Natural killer cell (primary cell): Measurements from ENCODE around the gene SLC7A6OS. TPM values are rescaled to one million over a fixed set of nuclear protein-coding genes. Genes with fewer than 3 reads are reported as not detected.

Experiments
- ATAC-seq, 3 donors: fragments of 150-1000 bp in 2 of 3; fragments of 200-7000 bp in 1 of 3; cut with Tn5 transposase; 1 replicate in 1 of 3; 2 replicates in 2 of 3; pipeline ENCODE4 v1.10.0; 2021; ENCODE audit warnings: mild to moderate bottlenecking in 2 of 3, moderate library complexity in 2 of 3
- DNase-seq, 2 donors: peaks; one replicate each; pipeline versions ENCODE4 v3.0.0 to v3.0.0-alpha.2; 2013 to 2021; ENCODE audit warnings: mixed read lengths in 1 of 2
- H3K27ac ChIP-seq: one replicate; pipeline ENCODE4 v1.5.1; 2013; ENCODE audit warnings: mild to moderate bottlenecking, low read length
- H3K27me3 ChIP-seq: one replicate; pipeline ENCODE4 v1.6.1; 2013; ENCODE audit warnings: low read length; ENCODE audit not compliant: control insufficient read depth, insufficient read depth
- H3K36me3 ChIP-seq: one replicate; pipeline ENCODE4 v1.6.1; 2013; ENCODE audit warnings: low read length; ENCODE audit not compliant: control insufficient read depth, insufficient read depth
- H3K4me1 ChIP-seq: one replicate; pipeline ENCODE4 v1.6.1; 2013; ENCODE audit warnings: low read length; ENCODE audit not compliant: control insufficient read depth, insufficient read depth
- H3K4me3 ChIP-seq: one replicate; pipeline ENCODE4 v1.5.1; 2013; ENCODE audit warnings: low read length
- H3K9me3 ChIP-seq: one replicate; pipeline ENCODE4 v1.6.1; 2013; ENCODE audit warnings: low read length; ENCODE audit not compliant: control insufficient read depth, insufficient read depth
- H3K27ac Mint-ChIP-seq, 2 donors: one replicate each; pipeline ENCODE4 v1.8.0; 2022; ENCODE audit warnings: mild to moderate bottlenecking in 2 of 2, mixed read lengths in 2 of 2, moderate library complexity in 1 of 2
- H3K27me3 Mint-ChIP-seq, 2 donors: one replicate each; pipeline ENCODE4 v1.8.0; 2022; ENCODE audit warnings: low read depth in 2 of 2, mixed read lengths in 2 of 2
- H3K36me3 Mint-ChIP-seq: one replicate; pipeline ENCODE4 v1.8.0; 2022; ENCODE audit warnings: mixed read lengths
- H3K4me1 Mint-ChIP-seq, 2 donors: one replicate each; pipeline ENCODE4 v1.8.0; 2022; ENCODE audit warnings: mixed read lengths in 2 of 2
- H3K4me3 Mint-ChIP-seq: one replicate; pipeline ENCODE4 v1.8.0; 2022; ENCODE audit warnings: mild to moderate bottlenecking, moderate library complexity, mixed read lengths
- H3K9me3 Mint-ChIP-seq, 2 donors: one replicate each; pipeline ENCODE4 v1.8.0; 2022; ENCODE audit warnings: mixed read lengths in 2 of 2
- CTCF ChIP-seq: fragments of 200-600 bp; IDR thresholded peaks from one replicate; pipeline ENCODE4 v1.8.0; 2022; ENCODE audit warnings: antibody characterized with exemption
- WGBS: methylation state at CpG from one replicate; pipeline ENCODE4 v1.1.7; 2013; ENCODE audit warnings: missing lambda C conversion rate; ENCODE audit not compliant: insufficient coverage; 5-methylcytosine and 5-hydroxymethylcytosine counted together
- intact Hi-C: fragments of 100-400 bp; cut with micrococcal nuclease; formaldehyde crosslinking; loops from one replicate; pipeline ENCODE4 v1.14.2; 2022
- total RNA-seq, 4 donors: library from RNA; stranded (reverse); fragments of 120-200 nt in 1 of 4; gene quantifications; one replicate each; pipeline versions ENCODE4 v1.2.3 to v1.2.4, GENCODE V29; 2013 to 2022

The SLC7A6OS gene
- total RNA-seq, 3 donors from 2014 or later (not counting 1 experiment from before 2014, with no cell fraction given): 46.3 to 57.3 (median 56.1) TPM

GRCh38 chr16:68342620-68343019, 31.9 kb upstream of the SLC7A6OS start:
- no peaks in the 10 kb centered on the region for H3K4me1 ChIP-seq
- DNase-seq: no peak

GRCh38 chr16:68339214-68339613, 28.5 kb upstream of the SLC7A6OS start:
- ATAC-seq: no peak
- peaks cover 54% of the 10 kb centered on the region for H3K36me3 ChIP-seq
- H3K27ac ChIP-seq: no peak overlapping the region
- TF ChIP-seq CTCF: no peak
- Mint-ChIP-seq H3K27ac (no peak overlapping the region), H3K4me3 (no peak overlapping the region), H3K4me1 (no peaks in the 10 kb centered on the region), H3K9me3 (no peaks in the 10 kb centered on the region), H3K27me3 (no peaks in the 10 kb centered on the region), H3K36me3 (peaks cover 7% of the 10 kb centered on the region)
- 93% methylated on average over 13 of the region's 13 CpGs for WGBS
- DNase-seq: no peak
- H3K27me3 ChIP-seq: no peaks in the 10 kb centered on the region
- H3K4me3 ChIP-seq: no peak overlapping the region
- intact Hi-C loops: no loop called here
- no peaks in the 10 kb centered on the region for H3K4me1 ChIP-seq
- H3K9me3 ChIP-seq: no peaks in the 10 kb centered on the region

More at GRCh38 chr16:68342620-68343019, 31.9 kb upstream of the SLC7A6OS start:
- H3K27ac ChIP-seq: no peak overlapping the region
- Mint-ChIP-seq H3K9me3 (no peaks in the 10 kb centered on the region), H3K4me3 (no peak overlapping the region), H3K27ac (no peak overlapping the region), H3K27me3 (no peaks in the 10 kb centered on the region), H3K36me3 (peaks cover 7% of the 10 kb centered on the region), H3K4me1 (peaks cover 0 to 7% of the 10 kb centered on the region in 2 donors)
- 97% methylated on average over 7 of the region's 7 CpGs for WGBS
- H3K27me3 ChIP-seq: no peaks in the 10 kb centered on the region
- H3K9me3 ChIP-seq: no peaks in the 10 kb centered on the region
- intact Hi-C loops: no loop called here
- TF ChIP-seq CTCF: no peak
- ATAC-seq: no peak
- H3K4me3 ChIP-seq: no peak overlapping the region
- peaks cover 69% of the 10 kb centered on the region for H3K36me3 ChIP-seq

GRCh38 chr16:68338326-68339119, 27.8 kb upstream of the SLC7A6OS start:
- no peak overlapping the region for H3K27ac Mint-ChIP-seq
- peaks cover 7% of the 10 kb centered on the region for H3K36me3 Mint-ChIP-seq
- H3K9me3 ChIP-seq: no peaks in the 10 kb centered on the region
- no peak for DNase-seq
- H3K4me1 Mint-ChIP-seq: no peaks in the 10 kb centered on the region
- no peaks in the 10 kb centered on the region for H3K27me3 ChIP-seq
- no peak overlapping the region for H3K4me3 ChIP-seq
- no peak for TF ChIP-seq CTCF
- H3K27ac ChIP-seq: no peak overlapping the region
- H3K36me3 ChIP-seq: peaks cover 57% of the 10 kb centered on the region
- H3K9me3 Mint-ChIP-seq: no peaks in the 10 kb centered on the region
- WGBS: 98% methylated on average over 16 of the region's 16 CpGs
- intact Hi-C loops: no loop called here
- H3K4me3 Mint-ChIP-seq: no peak overlapping the region
- no peaks in the 10 kb centered on the region for H3K27me3 Mint-ChIP-seq
- no peaks in the 10 kb centered on the region for H3K4me1 ChIP-seq
- ATAC-seq: no peak

- H3K36me3 ChIP-seq: peaks cover 48% of the 10 kb centered on the region
- intact Hi-C loops: no loop called here
- H3K27me3 ChIP-seq: no peaks in the 10 kb centered on the region
- WGBS: 97% methylated on average over 4 of the region's 5 CpGs
- TF ChIP-seq CTCF: no peak
- H3K4me1 Mint-ChIP-seq: no peaks in the 10 kb centered on the region
- no peaks in the 10 kb centered on the region for H3K4me1 ChIP-seq
- DNase-seq: no peak
- H3K4me3 Mint-ChIP-seq: no peak overlapping the region
- H3K36me3 Mint-ChIP-seq: no peaks in the 10 kb centered on the region
- no peak overlapping the region for H3K27ac Mint-ChIP-seq
- no peaks in the 10 kb centered on the region for H3K9me3 Mint-ChIP-seq
- H3K27me3 Mint-ChIP-seq: no peaks in the 10 kb centered on the region
- H3K4me3 ChIP-seq: no peak overlapping the region
- H3K27ac ChIP-seq: no peak overlapping the region
- ATAC-seq: no peak
- no peaks in the 10 kb centered on the region for H3K9me3 ChIP-seq
Measured at GRCh38 chr16:68335175-68335574, 24.4 kb upstream of the SLC7A6OS start.
